Activated CD4-positive, alpha-beta T cell treated with anti-CD3 and anti-CD28 coated beads for 36 hours (primary cell): ENCODE results near the gene TMEM63A. TPM values are rescaled to one million over a fixed set of nuclear protein-coding genes. Genes with fewer than 3 reads are reported as not detected.

Source experiments
- ATAC-seq: fragments of 200-7000 bp; cut with Tn5 transposase; one replicate; pipeline ENCODE4 v1.10.0; 2021; ENCODE audit warnings: mild to moderate bottlenecking, moderate library complexity
- CTCF ChIA-PET: fragments of 350-600 bp; sonication (Branson Sonifier 250); formaldehyde crosslinking; loops from one replicate; lab custom pipeline; 2021; ENCODE audit warnings: antibody characterized with exemption; lab: Charles Lee
- POLR2A ChIA-PET: fragments of 350-600 bp; sonication (Branson Sonifier 250); formaldehyde crosslinking; loops from one replicate; lab custom pipeline; 2021; ENCODE audit warnings: antibody characterized with exemption, inconsistent platforms; lab: Charles Lee
- DNase-seq: peaks from one replicate; pipeline ENCODE4 v3.0.0-alpha.2; 2020
- H3K27ac Mint-ChIP-seq: one replicate; pipeline ENCODE4 v1.8.0; 2021; ENCODE audit warnings: mixed read lengths
- H3K27me3 Mint-ChIP-seq: one replicate; pipeline ENCODE4 v1.8.0; 2021; ENCODE audit warnings: mixed read lengths
- H3K36me3 Mint-ChIP-seq: one replicate; pipeline ENCODE4 v1.8.0; 2021; ENCODE audit warnings: low read depth, mixed read lengths
- H3K4me1 Mint-ChIP-seq: one replicate; pipeline ENCODE4 v1.8.0; 2021; ENCODE audit warnings: mixed read lengths
- H3K4me3 Mint-ChIP-seq: one replicate; pipeline ENCODE4 v1.8.0; 2021; ENCODE audit warnings: mild to moderate bottlenecking, moderate library complexity, mixed read lengths
- H3K9me3 Mint-ChIP-seq: one replicate; pipeline ENCODE4 v1.8.0; 2021; ENCODE audit warnings: low read depth, mixed read lengths
- intact Hi-C, 2 experiments: fragments of 100-400 bp; cut with DNase I in 1 of 2; cut with micrococcal nuclease in 1 of 2; formaldehyde crosslinking; loops; one replicate each; pipeline versions ENCODE4 v1.14.2 to v1.15.1; 2022 to 2024; cut with DNase I, micrococcal nuclease
- total RNA-seq, 2 experiments: library from RNA; stranded (reverse); gene quantifications; one replicate each; pipeline ENCODE4 v1.2.3, GENCODE V29; 2021

The TMEM63A gene
- total RNA-seq, 2 experiments from 2014 or later = 47.3 to 48.0 TPM

DNA sequence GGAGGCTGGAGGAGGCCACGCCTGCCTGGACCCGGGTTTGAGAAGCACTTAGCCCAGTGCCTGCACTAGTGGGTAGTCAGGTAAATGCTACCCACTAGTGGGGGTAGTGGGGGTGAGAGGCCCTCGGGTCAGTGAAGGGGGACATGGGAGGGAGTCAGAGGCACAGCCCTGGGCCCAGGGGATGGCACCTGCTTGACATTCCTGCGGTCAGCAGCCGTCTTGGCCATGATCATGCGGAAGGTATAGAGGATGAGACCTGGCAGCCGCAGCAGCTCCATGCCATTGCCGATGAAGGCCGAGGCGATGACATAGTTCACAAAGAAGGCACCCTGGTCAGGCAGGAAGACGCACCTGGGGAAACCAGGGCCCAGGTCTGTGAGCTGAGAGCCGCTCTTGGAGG lies 28.7 kb downstream of the TMEM63A start:
- no peaks in the 10 kb centered on the region for H3K9me3 Mint-ChIP-seq
- H3K4me3 Mint-ChIP-seq = no peak overlapping the region
- ChIA-PET POLR2A (no interaction called here), CTCF (no interaction called here)
- no peaks in the 10 kb centered on the region for H3K27me3 Mint-ChIP-seq
- peaks cover 50% of the 10 kb centered on the region for H3K36me3 Mint-ChIP-seq
- no peak for DNase-seq
- H3K27ac Mint-ChIP-seq = no peak overlapping the region
- no peak for ATAC-seq
- peaks cover 41% of the 10 kb centered on the region for H3K4me1 Mint-ChIP-seq
- intact Hi-C loops = no loop called here

DNA sequence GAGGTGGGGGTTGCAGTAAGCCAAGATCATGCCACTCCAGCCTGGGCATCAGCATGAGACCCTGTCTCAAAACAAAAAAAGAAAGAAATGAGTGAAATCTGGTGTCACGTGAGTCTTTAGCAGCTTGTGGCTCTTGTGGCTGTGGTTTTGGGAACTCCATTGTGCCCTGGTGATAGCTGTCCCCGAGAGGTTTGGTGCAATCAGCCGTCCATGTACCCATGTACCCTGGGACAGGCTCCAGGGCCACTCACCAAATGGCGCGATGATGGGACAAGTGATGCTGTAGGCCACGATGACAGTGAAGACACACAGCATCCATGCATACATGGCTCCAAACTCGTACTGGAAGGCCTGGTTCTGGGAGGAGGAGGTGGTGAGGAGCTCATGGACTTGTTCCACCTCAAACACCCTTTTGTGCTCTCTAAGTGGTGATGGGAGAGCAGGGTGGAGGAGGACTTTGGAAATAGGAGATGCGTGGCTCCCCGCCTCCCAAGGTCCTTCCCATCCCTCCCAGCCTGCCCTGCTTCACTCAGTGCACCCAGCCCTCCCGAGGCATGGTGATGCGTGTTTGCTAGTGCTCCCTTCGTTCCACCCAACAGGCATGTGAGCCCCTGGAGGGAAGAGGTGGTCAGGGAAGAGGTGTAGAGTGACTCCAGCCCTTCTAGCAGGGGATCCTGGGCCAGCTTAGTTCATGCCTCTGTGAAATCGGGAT lies 29.6 kb downstream of the TMEM63A start:
- H3K4me3 Mint-ChIP-seq = no peak overlapping the region
- POLR2A ChIA-PET = no interaction called here
- ATAC-seq = no peak
- CTCF ChIA-PET = interaction anchor here (0.7 to 0.9 kb wide), 3 partner anchors 24 to 52 kb away, joined by 3 to 5 read pairs (median 3); no protein-coding TSS in a partner anchor
- no peaks in the 10 kb centered on the region for H3K9me3 Mint-ChIP-seq
- DNase-seq = no peak
- H3K27me3 Mint-ChIP-seq = no peaks in the 10 kb centered on the region
- intact Hi-C loops = no loop called here
- H3K4me1 Mint-ChIP-seq = peaks cover 47% of the 10 kb centered on the region
- peak overlapping the region; percentile 64 for H3K27ac Mint-ChIP-seq
- H3K36me3 Mint-ChIP-seq = peaks cover 49% of the 10 kb centered on the region

DNA sequence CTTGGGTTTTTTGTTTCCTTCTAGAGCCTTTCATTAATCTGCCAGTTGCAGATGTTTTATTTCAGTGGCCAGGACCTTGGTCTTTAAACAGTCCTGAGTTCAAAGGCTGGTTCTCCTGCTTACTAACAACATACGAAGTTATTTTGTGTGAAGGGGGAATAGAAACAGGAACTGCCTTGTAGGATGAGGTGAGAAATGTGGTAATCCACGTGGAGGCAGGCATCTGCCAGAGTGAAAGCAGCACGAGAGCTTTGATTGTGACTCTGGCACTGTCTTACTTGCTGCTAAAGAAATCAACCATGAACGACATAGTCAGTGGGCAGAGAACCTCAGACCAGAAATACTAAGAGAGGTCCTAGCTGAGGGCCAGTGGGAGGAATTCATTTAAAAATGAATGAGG lies 30.4 kb downstream of the TMEM63A start:
- Mint-ChIP-seq H3K4me1 (peaks cover 47% of the 10 kb centered on the region), H3K27me3 (no peaks in the 10 kb centered on the region), H3K9me3 (no peaks in the 10 kb centered on the region), H3K4me3 (no peak overlapping the region), H3K36me3 (peaks cover 49% of the 10 kb centered on the region), H3K27ac (peak overlapping the region; percentile 64)
- POLR2A ChIA-PET = no interaction called here
- ATAC-seq = peak; percentile 60
- CTCF ChIA-PET = interaction anchor here (0.8 to 0.9 kb wide), 2 partner anchors 25 to 136 kb away, joined by 3 read pairs; no protein-coding TSS in a partner anchor
- peak; percentile 40 for DNase-seq
- intact Hi-C loops = loop anchor here in 1 of 2 experiments (1.0 kb wide), 1 partner anchor 14 kb away; no protein-coding TSS in a partner anchor

DNA sequence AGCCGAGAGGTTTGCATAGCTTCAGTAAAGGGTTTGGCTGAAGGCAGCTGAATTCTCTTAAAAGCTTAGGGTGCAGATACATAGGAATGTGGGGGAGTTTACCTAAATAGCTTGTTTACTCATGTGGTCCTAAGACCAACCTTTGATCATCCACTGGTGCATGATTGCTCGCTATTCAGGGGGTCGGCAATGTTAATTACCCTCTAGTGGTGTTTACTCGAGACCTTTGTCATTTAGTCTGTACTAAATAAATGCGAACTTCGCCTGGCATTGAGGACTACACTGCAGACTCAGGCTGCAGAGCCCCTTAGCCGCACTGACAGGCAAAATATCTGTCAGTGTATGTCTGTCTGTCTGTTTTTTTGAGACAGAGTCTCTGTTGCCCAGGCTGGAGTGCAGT lies 31.8 kb downstream of the TMEM63A start:
- H3K4me1 Mint-ChIP-seq = peaks cover 42% of the 10 kb centered on the region
- H3K36me3 Mint-ChIP-seq = peaks cover 46% of the 10 kb centered on the region
- ATAC-seq = no peak
- DNase-seq = no peak
- ChIA-PET CTCF (interaction anchor here (0.5 kb wide), 1 partner anchor 23 kb away, joined by 3 read pairs; no protein-coding TSS in a partner anchor), POLR2A (no interaction called here)
- H3K27ac Mint-ChIP-seq = peak overlapping the region; percentile 56
- no peaks in the 10 kb centered on the region for H3K27me3 Mint-ChIP-seq
- H3K4me3 Mint-ChIP-seq = no peak overlapping the region
- intact Hi-C loops = no loop called here
- H3K9me3 Mint-ChIP-seq = no peaks in the 10 kb centered on the region

DNA sequence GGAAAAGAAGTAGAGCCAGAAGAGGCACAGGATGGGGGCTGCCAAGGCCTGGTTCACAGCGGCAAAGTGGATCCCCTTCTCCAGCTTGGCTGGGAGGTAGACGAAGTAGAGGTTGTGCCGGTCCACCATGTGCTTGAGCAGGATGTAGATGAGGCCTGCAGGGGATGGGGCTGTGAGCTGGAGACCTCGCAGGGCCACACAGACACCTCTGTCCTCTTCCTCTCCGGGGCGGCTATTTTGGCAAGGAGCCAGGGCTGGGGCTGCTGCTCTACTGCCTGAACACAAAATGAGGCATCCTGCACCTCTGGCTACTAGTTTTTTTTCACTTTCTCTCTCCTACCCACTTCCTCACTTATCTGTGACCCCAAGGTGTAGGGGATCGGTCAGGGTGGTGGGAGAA lies 32.3 kb downstream of the TMEM63A start:
- H3K36me3 Mint-ChIP-seq = peaks cover 46% of the 10 kb centered on the region
- peak overlapping the region; percentile 56 for H3K27ac Mint-ChIP-seq
- intact Hi-C loops = loop anchor here (2.0 to 10.0 kb wide), 2 partner anchors 375 kb away; no protein-coding TSS in a partner anchor
- POLR2A ChIA-PET = no interaction called here
- no peaks in the 10 kb centered on the region for H3K9me3 Mint-ChIP-seq
- DNase-seq = peak; percentile 34
- CTCF ChIA-PET = interaction anchor here (0.5 to 0.6 kb wide), 2 partner anchors 23 to 24 kb away, joined by 3 read pairs; no protein-coding TSS in a partner anchor
- no peak for ATAC-seq
- H3K27me3 Mint-ChIP-seq = no peaks in the 10 kb centered on the region
- H3K4me3 Mint-ChIP-seq = no peak overlapping the region
- H3K4me1 Mint-ChIP-seq = peaks cover 42% of the 10 kb centered on the region

DNA sequence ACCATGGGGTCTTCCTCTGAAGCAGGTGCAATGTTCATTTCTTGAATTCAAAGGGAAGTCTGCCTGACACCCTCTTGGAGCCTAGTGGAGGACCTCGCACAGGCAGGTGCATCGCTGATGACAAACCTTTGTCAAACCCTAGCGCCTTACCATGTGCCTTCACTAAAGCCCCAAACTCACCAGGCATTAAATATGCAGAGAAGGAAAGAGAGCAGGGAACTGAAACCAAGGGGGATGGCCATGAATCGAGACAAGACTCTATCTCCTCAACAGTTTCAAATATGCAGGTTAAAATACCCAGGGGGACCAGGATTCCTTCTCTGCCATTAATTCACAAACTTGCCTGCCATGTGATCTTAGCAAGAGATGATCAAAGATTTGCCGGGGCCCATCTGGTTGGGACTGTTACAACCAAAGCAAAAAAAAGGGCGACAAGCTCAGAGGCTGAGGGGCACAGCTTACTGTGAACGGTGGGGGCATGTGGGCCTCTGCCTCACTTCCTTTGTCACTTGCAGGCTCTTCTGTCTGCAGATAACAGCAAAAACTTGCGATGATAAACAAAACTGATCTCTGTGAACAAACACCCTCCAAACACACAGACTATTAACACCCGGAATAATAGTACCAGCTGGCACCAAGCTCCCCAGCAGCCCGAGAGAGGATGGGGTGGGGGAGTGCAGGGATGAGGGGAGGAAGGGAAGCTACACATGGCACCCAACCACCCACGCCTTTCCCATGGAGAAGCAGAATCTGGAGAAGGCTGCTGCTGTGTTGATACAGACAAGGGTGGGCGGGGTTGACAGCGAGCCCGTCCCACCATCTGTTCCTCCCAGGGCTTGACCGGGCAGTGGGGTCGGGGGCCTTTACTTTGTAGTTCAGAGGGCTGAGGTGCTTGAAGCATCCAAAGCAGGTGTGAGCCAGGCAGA lies 33.9 kb downstream of the TMEM63A start:
- POLR2A ChIA-PET = interaction anchor here (0.6 kb wide), 1 partner anchor 388 kb away, joined by 3 read pairs; no protein-coding TSS in a partner anchor
- peak overlapping the region; percentile 77 for H3K27ac Mint-ChIP-seq

DNA sequence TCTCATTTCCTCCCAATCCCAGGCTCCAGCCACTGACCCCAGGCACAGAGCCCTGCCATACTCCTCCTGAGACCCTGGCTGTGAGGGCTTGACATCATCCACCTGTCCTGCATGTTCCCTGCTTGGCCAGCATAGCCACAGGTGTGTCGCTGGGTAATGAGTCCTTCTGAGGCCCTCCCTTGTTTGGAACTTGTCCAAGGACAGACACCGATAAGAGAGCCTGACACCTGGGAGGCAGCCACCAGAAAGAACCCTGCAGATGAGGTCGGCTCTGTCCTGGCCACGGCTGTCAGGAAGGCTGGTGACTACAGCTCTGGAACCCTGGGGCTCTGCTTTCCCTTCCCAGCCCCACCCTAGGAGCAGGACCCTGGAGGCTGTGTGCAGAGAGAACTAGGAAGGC lies 34.6 kb downstream of the TMEM63A start:
- Mint-ChIP-seq H3K9me3 (no peaks in the 10 kb centered on the region), H3K36me3 (peaks cover 32% of the 10 kb centered on the region), H3K27me3 (no peaks in the 10 kb centered on the region), H3K27ac (no peak overlapping the region), H3K4me1 (peaks cover 42% of the 10 kb centered on the region), H3K4me3 (no peak overlapping the region)
- ATAC-seq (no peak), DNase-seq (no peak)
- POLR2A ChIA-PET = interaction anchor here (0.6 kb wide), 1 partner anchor 387 kb away, joined by 3 read pairs; no protein-coding TSS in a partner anchor
- CTCF ChIA-PET = no interaction called here
- intact Hi-C loops = loop anchor here (2.0 to 10.0 kb wide), 2 partner anchors 373 kb away; no protein-coding TSS in a partner anchor

More for the DNA sequence above, 33.9 kb downstream of the TMEM63A start:
- intact Hi-C loops = loop anchor here (2.0 to 10.0 kb wide), 2 partner anchors 373 kb away; no protein-coding TSS in a partner anchor
- peaks cover 42% of the 10 kb centered on the region for H3K4me1 Mint-ChIP-seq
- DNase-seq = no peak
- no peaks in the 10 kb centered on the region for H3K27me3 Mint-ChIP-seq
- no peak for ATAC-seq
- CTCF ChIA-PET = interaction anchor here (0.8 kb wide), 1 partner anchor 211 kb away, joined by 4 read pairs; no protein-coding TSS in a partner anchor
- H3K4me3 Mint-ChIP-seq = no peak overlapping the region
- H3K36me3 Mint-ChIP-seq = peaks cover 37% of the 10 kb centered on the region
- H3K9me3 Mint-ChIP-seq = no peaks in the 10 kb centered on the region

DNA sequence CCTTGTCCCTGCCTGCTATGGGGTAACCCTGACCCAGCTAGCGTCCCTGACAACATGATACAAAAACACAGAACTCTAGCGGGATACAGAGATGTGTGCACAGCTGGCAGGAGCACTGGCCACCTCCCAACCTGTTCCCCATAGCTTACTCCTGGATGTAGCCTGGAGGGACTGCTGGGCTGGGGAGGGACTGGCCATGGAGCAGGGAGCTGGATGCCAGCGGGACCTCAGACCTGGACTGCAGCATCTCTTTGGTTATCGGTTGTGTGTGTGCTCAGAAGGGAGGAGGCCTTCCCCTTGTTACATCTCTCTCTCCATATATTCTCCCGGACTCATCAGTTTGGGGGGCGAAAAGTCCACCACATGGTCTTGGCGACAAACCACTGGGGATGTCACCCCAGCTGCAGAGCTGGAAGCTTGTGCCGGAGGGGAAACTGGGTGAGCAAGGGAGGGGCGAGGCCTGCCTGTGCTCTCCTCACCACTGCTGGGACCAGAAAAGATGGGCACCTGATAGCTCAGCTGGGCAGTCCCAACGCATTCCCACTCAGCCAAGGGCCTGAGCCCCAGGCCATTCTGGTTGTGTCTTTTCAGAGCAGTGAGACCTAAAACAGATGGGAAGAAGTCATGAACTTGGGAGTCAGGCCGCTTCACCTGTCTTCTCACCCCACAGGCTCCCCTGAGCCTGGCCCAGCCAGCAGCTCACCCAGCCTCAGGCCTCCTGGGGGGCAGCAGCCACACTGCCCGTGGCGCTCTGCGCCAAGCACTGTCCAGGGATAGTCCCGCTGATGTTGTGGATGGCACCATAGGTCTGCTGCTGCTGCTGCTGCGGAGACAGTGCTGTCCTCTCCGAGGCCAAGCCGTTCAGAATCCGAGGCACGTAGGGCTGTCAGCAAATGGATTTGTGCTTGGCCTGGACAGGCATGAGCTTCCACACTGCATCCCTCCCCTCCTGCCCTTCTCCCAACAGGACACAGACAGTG lies 35.6 kb downstream of the TMEM63A start:
- Mint-ChIP-seq H3K27me3 (no peaks in the 10 kb centered on the region), H3K36me3 (peaks cover 25% of the 10 kb centered on the region), H3K4me3 (no peak overlapping the region), H3K27ac (peak overlapping the region; percentile 29), H3K4me1 (peaks cover 35% of the 10 kb centered on the region), H3K9me3 (no peaks in the 10 kb centered on the region)
- ATAC-seq (no peak), DNase-seq (no peak)
- intact Hi-C loops = loop anchor here in 1 of 2 experiments (10.0 kb wide), 1 partner anchor 372 kb away; no protein-coding TSS in a partner anchor
- CTCF ChIA-PET = interaction anchor here (0.8 kb wide), 1 partner anchor 288 kb away, joined by 5 read pairs; no protein-coding TSS in a partner anchor
- POLR2A ChIA-PET = no interaction called here

DNA sequence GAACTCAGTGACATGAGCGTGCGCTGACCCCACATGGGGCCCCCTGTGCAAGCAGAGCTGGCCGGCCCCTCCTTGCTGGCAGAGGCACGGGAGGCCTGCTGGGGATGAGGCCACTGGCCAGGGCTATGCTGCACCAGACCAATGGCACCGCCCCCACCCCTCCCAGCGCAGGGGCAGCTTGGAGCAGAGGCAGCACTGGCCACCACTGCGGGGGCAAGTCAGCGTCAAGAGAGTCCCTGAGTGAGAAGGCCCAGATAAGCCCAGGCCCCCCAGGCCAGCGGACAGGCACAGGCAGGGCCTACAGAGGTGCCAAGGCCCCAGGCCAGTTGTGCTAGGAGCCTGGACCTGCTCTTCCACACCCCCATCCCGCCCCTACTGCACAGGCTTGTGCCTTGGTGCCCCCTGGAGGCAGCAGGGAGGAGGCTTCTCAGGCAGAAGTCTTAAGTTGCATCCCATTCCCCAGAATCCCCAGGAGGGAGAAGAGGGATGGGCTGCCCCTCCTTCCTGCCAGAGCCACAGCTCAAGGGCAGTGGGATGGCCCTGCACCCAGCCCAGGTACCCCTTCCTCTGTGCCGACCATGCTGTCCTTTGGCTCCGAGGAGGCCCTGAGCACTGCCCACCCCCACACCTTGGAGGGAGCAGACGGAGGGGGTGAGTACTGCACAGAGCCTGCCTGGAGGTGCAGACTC lies 36.5 kb downstream of the TMEM63A start:
- Mint-ChIP-seq H3K36me3 (peaks cover 21% of the 10 kb centered on the region), H3K9me3 (no peaks in the 10 kb centered on the region), H3K4me1 (peaks cover 34% of the 10 kb centered on the region), H3K27me3 (no peaks in the 10 kb centered on the region), H3K27ac (no peak overlapping the region), H3K4me3 (no peak overlapping the region)
- CTCF ChIA-PET = interaction anchor here (0.8 to 1.0 kb wide), 2 partner anchors 36 to 287 kb away, joined by 3 to 5 read pairs; partner anchors contain the start of gene TMEM63A
- ATAC-seq (peak; percentile 43), DNase-seq (peak; percentile 64)
- POLR2A ChIA-PET = no interaction called here
- intact Hi-C loops = loop anchor here in 1 of 2 experiments (10.0 kb wide), 1 partner anchor 371 kb away; no protein-coding TSS in a partner anchor
